Liver (tissue), 9 donors: Measurements from ENCODE around the gene ADGRL4. TPM values are rescaled to one million over a fixed set of nuclear protein-coding genes. Genes with fewer than 3 reads are reported as not detected.

Source experiments
- DNase-seq: peaks from one replicate; pipeline ENCODE4 v3.0.0-alpha.2; 2017; ENCODE audit warnings: low spot score
- H3K27ac ChIP-seq, 2 donors: one replicate each; pipeline ENCODE4 v1.7.0; 2013; ENCODE audit warnings: inconsistent platforms in 2 of 2, low read length in 2 of 2, control low read depth in 1 of 2, low read depth in 1 of 2, mild to moderate bottlenecking in 1 of 2
- H3K27me3 ChIP-seq, 4 donors: one replicate each; pipeline versions ENCODE4 v1.6.1 to v1.7.0; 2013; ENCODE audit warnings: low read length in 3 of 4, inconsistent platforms in 1 of 4, mild to moderate bottlenecking in 1 of 4, moderate library complexity in 1 of 4; ENCODE audit not compliant: control insufficient read depth in 4 of 4, insufficient read depth in 4 of 4
- H3K36me3 ChIP-seq, 4 donors: one replicate each; pipeline versions ENCODE4 v1.6.1 to v1.7.0; 2013; ENCODE audit warnings: low read length in 3 of 4, mild to moderate bottlenecking in 3 of 4, low read depth in 1 of 4, moderate library complexity in 1 of 4; ENCODE audit not compliant: control insufficient read depth in 4 of 4, insufficient read depth in 3 of 4
- H3K4me1 ChIP-seq, 4 donors: one replicate each; pipeline versions ENCODE4 v1.6.1 to v1.7.0; 2013; ENCODE audit warnings: low read length in 3 of 4, mild to moderate bottlenecking in 3 of 4, moderate library complexity in 1 of 4; ENCODE audit not compliant: control insufficient read depth in 4 of 4, insufficient read depth in 4 of 4
- H3K4me3 ChIP-seq, 3 donors: one replicate each; pipeline versions ENCODE4 v1.6.1 to v1.7.0; 2013; ENCODE audit warnings: low read length in 3 of 3, control low read depth in 1 of 3, low read depth in 1 of 3, mild to moderate bottlenecking in 1 of 3
- H3K9ac ChIP-seq, 2 donors: one replicate each; pipeline ENCODE4 v1.7.0; 2013; ENCODE audit warnings: low read length in 2 of 2, mild to moderate bottlenecking in 2 of 2, moderate library complexity in 2 of 2, control low read depth in 1 of 2, low read depth in 1 of 2
- H3K9me3 ChIP-seq, 4 donors: one replicate each; pipeline versions ENCODE4 v1.6.1 to v1.7.0; 2013; ENCODE audit warnings: low read length in 3 of 4; ENCODE audit not compliant: control insufficient read depth in 4 of 4
- CTCF ChIP-seq: fragments of 150-350 bp; IDR thresholded peaks from 2 replicates; pipeline ENCODE4 v1.5.1; 2017; ENCODE audit warnings: improper control_type of control experiment, low read depth, low read length; ENCODE audit not compliant: missing input control
- EGR1 ChIP-seq, 2 donors: IDR thresholded peaks; 2 replicates each; pipeline ENCODE4 v1.6.1; 2016 to 2018; ENCODE audit warnings: antibody characterized with exemption in 2 of 2, low read depth in 2 of 2
- GABPA ChIP-seq, 2 donors: IDR thresholded peaks in 1 of 2; conservative IDR thresholded peaks in 1 of 2; 2 replicates each; pipeline ENCODE4 v1.6.1; 2016; ENCODE audit warnings: antibody characterized with exemption in 2 of 2, mild to moderate bottlenecking in 1 of 2, moderate library complexity in 1 of 2
- HNF4A ChIP-seq, 2 donors: conservative IDR thresholded peaks; 2 replicates each; pipeline ENCODE4 v1.6.1; 2016; ENCODE audit warnings: antibody characterized with exemption in 2 of 2, mild to moderate bottlenecking in 2 of 2
- HNF4G ChIP-seq: IDR thresholded peaks from 2 replicates; pipeline ENCODE4 v1.6.1; 2016; ENCODE audit warnings: antibody characterized with exemption
- JUND ChIP-seq, 2 donors: IDR thresholded peaks; 2 replicates each; pipeline ENCODE4 v1.6.1; 2016; ENCODE audit warnings: antibody characterized with exemption in 2 of 2
- MAX ChIP-seq: IDR thresholded peaks from 2 replicates; pipeline ENCODE4 v1.6.1; 2016; ENCODE audit warnings: antibody characterized with exemption
- NR2F2 ChIP-seq: IDR thresholded peaks from 2 replicates; pipeline ENCODE4 v1.6.1; 2016; ENCODE audit warnings: antibody characterized with exemption
- RAD21 ChIP-seq, 2 donors: IDR thresholded peaks; 2 replicates each; pipeline ENCODE4 v1.6.1; 2016; ENCODE audit warnings: antibody characterized with exemption in 2 of 2, mild to moderate bottlenecking in 2 of 2
- REST ChIP-seq: IDR thresholded peaks from 2 replicates; pipeline ENCODE4 v1.6.1; 2016; ENCODE audit warnings: antibody characterized with exemption, mild to moderate bottlenecking
- RXRA ChIP-seq, 2 donors: IDR thresholded peaks; 2 replicates each; pipeline ENCODE4 v1.6.1; 2017 to 2018; ENCODE audit warnings: antibody characterized with exemption in 2 of 2, mild to moderate bottlenecking in 1 of 2
- SP1 ChIP-seq: IDR thresholded peaks from 2 replicates; pipeline ENCODE4 v1.6.1; 2018; ENCODE audit warnings: antibody characterized with exemption, mild to moderate bottlenecking
- YY1 ChIP-seq: IDR thresholded peaks from 2 replicates; pipeline ENCODE4 v1.6.1; 2016; ENCODE audit warnings: antibody characterized with exemption, mild to moderate bottlenecking
- ZBTB33 ChIP-seq: IDR thresholded peaks from 2 replicates; pipeline ENCODE4 v1.6.1; 2016; ENCODE audit warnings: antibody characterized with exemption
- WGBS: extraction: QIAGEN DNeasy Blood & Tissue Kit; methylation state at CpG from one replicate; pipeline ENCODE4 v1.1.7; 2013; 5-methylcytosine and 5-hydroxymethylcytosine counted together
- polyA plus RNA-seq, 2 donors: library from polyadenylated mRNA; stranded (reverse) in 1 of 2; unstranded in 1 of 2; fragments of 200-250 nt in 1 of 2; fragments of >200 nt in 1 of 2; fragmentation: Nextera tagmentation in 1 of 2; extraction: Ambion mirVana in 1 of 2; gene quantifications; one replicate each; pipeline versions ENCODE4 v1.2.1 to v1.2.3, GENCODE V29; 2013 to 2015
- total RNA-seq, 2 donors: library from RNA; depleted of rRNA; stranded (reverse); fragments of >200 nt; gene quantifications; one replicate each; pipeline ENCODE4 v1.2.3, GENCODE V29; 2014
- donor health status: healthy.
- donor health status: healthy.
- donor health status: healthy.
- donor health status: healthy.
- donor health status: healthy.

Gene ADGRL4
- total and polyA plus RNA-seq, 4 donors: 2.1 to 9.2 (median 5.6) TPM

GRCh38 chr1:79005945-79006344, 585 bp downstream of the ADGRL4 start:
- H3K4me1 ChIP-seq: no peaks in the 10 kb centered on the region
- H3K9ac ChIP-seq: peak overlapping the region in 1 of 2 donors; percentile 48
- 55% methylated on average over 4 of the region's 4 CpGs for WGBS

GRCh38 chr1:79004916-79005315, 1.6 kb downstream of the ADGRL4 start:
- Histone ChIP-seq H3K9ac (peak overlapping the region in 1 of 2 donors; percentile 28), H3K27ac (no peak overlapping the region), H3K36me3 (no peaks in the 10 kb centered on the region), H3K27me3 (peaks cover 0 to 2% (median 0%) of the 10 kb centered on the region in 4 donors), H3K4me3 (no peak overlapping the region), H3K9me3 (no peaks in the 10 kb centered on the region), H3K4me1 (no peaks in the 10 kb centered on the region)
- DNase-seq: no peak
- TF ChIP-seq RAD21 (IDR thresholded peaks at IDR 0.05) (no peak), REST (no peak), NR2F2 (no peak), JUND (IDR thresholded peaks at IDR 0.05) (no peak), HNF4A (conservative IDR thresholded peaks at IDR 0.05) (no peak), EGR1 (IDR thresholded peaks at IDR 0.05; ENCODE audit: low read depth in 2 of 2) (no peak), HNF4G (no peak)
- WGBS: 88% methylated on average over 3 of the region's 3 CpGs

More at GRCh38 chr1:79005945-79006344, 585 bp downstream of the ADGRL4 start:
- Histone ChIP-seq H3K4me3 (peak overlapping the region in 1 of 3 donors; percentile 25), H3K9me3 (no peaks in the 10 kb centered on the region), H3K27ac (peak overlapping the region; percentile 9 to 50), H3K27me3 (peaks cover 0 to 2% (median 0%) of the 10 kb centered on the region in 4 donors), H3K36me3 (no peaks in the 10 kb centered on the region)
- no peak for DNase-seq
- TF ChIP-seq GABPA (IDR thresholded peaks at IDR 0.05 in 1 of 2, conservative IDR thresholded peaks at IDR 0.05 in 1 of 2): no peak
- TF ChIP-seq YY1: no peak
- TF ChIP-seq CTCF: no peak
- TF ChIP-seq ZBTB33: no peak
- TF ChIP-seq EGR1 (IDR thresholded peaks at IDR 0.05; ENCODE audit: low read depth in 2 of 2): no peak
- TF ChIP-seq SP1: no peak
- no peak for TF ChIP-seq RXRA (IDR thresholded peaks at IDR 0.05)
- no peak for TF ChIP-seq MAX
- TF ChIP-seq RAD21 (IDR thresholded peaks at IDR 0.05): no peak
